Ishikawa (cell line): ENCODE measurements around the gene LSM14B.

Experiments used
- CREB1 ChIP-seq: IDR thresholded peaks from 2 replicates; pipeline ENCODE4 v1.6.1; 2012; ENCODE audit warnings: low read depth
- EGR1 ChIP-seq: IDR thresholded peaks from 2 replicates; pipeline ENCODE4 v1.6.1; 2012
- EP300 ChIP-seq: IDR thresholded peaks from 2 replicates; pipeline ENCODE4 v1.6.1; 2012; ENCODE audit warnings: borderline replicate concordance
- FOXM1 ChIP-seq: IDR thresholded peaks from 2 replicates; pipeline ENCODE4 v1.6.1; 2012; ENCODE audit warnings: low read depth, borderline replicate concordance
- MAX ChIP-seq: IDR thresholded peaks from 2 replicates; pipeline ENCODE4 v1.6.1; 2012
- NFIC ChIP-seq: IDR thresholded peaks from 2 replicates; pipeline ENCODE4 v1.6.1; 2012
- RAD21 ChIP-seq: IDR thresholded peaks from 2 replicates; pipeline ENCODE4 v1.6.1; 2012; ENCODE audit warnings: low read depth
- TAF1 ChIP-seq: IDR thresholded peaks from 2 replicates; pipeline ENCODE4 v1.6.1; 2012; ENCODE audit warnings: low read depth, mild to moderate bottlenecking
- TCF12 ChIP-seq: IDR thresholded peaks from 2 replicates; pipeline ENCODE4 v1.6.1; 2012; ENCODE audit warnings: low read depth
- YY1 ChIP-seq: IDR thresholded peaks from 2 replicates; pipeline ENCODE4 v1.6.1; 2012; ENCODE audit warnings: low read depth
- ZBTB7A ChIP-seq: IDR thresholded peaks from 2 replicates; pipeline ENCODE4 v1.6.1; 2012; ENCODE audit warnings: low read depth
- TF ChIP-seq, protein P1 (sequence below): IDR thresholded peaks from 2 replicates; pipeline ENCODE4 v1.6.1; 2012; ENCODE audit warnings: low read depth, mild to moderate bottlenecking

DNA sequence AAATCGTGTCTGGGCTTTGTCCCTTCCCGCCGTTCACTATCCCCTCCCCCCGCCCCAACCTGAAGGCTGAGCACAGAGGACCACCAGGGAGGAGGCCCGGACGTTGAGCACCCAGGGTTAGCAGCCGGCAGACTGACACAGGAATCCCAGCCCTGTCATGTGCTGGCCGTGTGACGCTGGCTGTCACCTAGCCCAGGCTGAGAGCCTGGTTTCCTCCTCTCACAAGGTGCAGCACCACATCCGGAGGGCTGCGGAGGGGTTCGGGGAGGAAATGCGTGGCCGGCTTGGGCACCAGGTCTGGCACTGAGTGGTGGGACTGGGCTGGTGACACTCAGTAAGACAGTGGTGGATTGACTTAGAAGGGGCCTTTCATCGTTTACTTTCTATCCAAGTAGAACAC lies 4.6 kb upstream of the LSM14B start:
- TF ChIP-seq YY1 (no peak), EGR1 (no peak), TCF12 (no peak), NFIC (no peak), TAF1 (no peak), RAD21 (no peak), EP300 (no peak), FOXM1 (no peak), MAX (no peak), CREB1 (no peak), ZBTB7A (no peak)
- TF ChIP-seq, protein P1, sequence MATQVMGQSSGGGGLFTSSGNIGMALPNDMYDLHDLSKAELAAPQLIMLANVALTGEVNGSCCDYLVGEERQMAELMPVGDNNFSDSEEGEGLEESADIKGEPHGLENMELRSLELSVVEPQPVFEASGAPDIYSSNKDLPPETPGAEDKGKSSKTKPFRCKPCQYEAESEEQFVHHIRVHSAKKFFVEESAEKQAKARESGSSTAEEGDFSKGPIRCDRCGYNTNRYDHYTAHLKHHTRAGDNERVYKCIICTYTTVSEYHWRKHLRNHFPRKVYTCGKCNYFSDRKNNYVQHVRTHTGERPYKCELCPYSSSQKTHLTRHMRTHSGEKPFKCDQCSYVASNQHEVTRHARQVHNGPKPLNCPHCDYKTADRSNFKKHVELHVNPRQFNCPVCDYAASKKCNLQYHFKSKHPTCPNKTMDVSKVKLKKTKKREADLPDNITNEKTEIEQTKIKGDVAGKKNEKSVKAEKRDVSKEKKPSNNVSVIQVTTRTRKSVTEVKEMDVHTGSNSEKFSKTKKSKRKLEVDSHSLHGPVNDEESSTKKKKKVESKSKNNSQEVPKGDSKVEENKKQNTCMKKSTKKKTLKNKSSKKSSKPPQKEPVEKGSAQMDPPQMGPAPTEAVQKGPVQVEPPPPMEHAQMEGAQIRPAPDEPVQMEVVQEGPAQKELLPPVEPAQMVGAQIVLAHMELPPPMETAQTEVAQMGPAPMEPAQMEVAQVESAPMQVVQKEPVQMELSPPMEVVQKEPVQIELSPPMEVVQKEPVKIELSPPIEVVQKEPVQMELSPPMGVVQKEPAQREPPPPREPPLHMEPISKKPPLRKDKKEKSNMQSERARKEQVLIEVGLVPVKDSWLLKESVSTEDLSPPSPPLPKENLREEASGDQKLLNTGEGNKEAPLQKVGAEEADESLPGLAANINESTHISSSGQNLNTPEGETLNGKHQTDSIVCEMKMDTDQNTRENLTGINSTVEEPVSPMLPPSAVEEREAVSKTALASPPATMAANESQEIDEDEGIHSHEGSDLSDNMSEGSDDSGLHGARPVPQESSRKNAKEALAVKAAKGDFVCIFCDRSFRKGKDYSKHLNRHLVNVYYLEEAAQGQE: no peak
